GM21786 (cell line): ENCODE data around the gene DAPK1.

Experiments used
- ATAC-seq: cut with Tn5 transposase; IDR thresholded peaks from one replicate; pipeline ENCODE4 v1.9.1; 2021; ENCODE audit not compliant: unreplicated experiment

Gene DAPK1

DNA sequence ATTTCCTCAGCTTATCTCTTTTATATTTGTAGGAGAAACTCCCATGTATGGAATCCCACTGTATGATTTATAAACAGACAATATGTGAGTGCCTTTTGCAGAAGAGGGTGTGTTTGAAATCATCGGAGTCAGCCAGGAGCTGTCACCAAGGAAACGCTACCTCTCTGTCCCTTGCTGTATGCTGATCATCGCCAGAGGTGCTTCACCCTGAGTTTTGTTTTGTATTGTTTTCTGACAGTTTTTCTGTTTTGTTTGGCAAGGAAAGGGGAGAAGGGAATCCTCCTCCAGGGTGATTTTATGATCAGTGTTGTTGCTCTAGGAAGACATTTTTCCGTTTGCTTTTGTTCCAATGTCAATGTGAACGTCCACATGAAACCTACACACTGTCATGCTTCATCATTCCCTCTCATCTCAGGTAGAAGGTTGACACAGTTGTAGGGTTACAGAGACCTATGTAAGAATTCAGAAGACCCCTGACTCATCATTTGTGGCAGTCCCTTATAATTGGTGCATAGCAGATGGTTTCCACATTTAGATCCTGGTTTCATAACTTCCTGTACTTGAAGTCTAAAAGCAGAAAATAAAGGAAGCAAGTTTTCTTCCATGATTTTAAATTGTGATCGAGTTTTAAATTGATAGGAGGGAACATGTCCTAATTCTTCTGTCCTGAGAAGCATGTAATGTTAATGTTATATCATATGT is 210.3 kb downstream of the DAPK1 start:
- no peak for ATAC-seq

DNA sequence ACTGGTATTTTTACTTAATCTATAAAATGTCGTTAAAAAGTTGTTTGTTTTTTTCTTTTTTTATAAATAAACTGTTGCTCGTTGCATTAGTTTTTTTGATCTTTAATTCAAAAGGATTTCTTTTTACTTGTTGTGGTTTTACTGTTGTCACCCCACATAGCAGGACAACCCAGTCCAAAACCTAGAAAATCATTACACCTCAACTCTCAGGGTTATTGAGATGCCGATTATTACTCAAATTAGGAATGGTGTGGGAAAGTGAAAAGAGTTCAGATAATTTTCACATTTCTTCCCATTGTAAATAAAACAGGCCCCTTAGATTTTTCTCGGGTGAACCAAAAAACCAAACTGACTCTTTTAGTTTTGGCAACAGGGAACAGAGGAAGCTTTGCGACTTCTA is 210.9 kb downstream of the DAPK1 start:
- ATAC-seq, result no peak

DNA sequence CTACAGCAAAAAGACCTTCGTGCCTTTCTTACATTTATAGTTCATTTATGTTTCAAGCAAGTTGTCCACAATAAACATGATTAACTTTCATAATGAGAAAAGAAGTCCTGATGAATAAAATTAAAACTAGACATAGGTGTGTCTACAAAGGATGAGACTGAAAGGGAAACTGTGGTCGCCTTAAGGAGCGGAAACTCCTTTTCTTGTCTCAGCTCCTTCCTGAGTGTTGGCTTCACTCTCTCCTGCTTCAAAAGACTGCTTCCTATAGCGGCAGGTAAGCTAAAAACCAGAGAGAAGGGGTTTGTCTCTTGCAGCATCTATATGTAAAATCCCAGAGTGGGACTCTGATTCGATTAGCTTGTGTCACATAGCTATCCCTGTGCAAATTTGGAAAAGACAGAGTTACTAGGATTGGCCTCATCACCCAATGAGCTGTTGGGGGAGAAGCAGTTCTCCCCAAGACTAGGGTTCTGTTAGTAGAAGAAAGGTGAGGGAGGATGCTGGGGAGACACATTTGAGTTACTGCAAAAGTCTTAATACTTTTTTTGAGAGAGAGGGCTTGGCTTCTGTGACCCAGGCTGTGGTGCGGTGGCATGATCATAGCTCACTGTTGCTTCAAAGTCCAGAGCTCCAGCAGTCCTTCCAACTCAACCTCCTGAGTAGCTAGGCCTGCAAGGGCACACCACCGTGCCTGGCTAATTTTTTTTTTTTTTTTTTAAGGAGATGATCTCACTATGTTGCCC is 211.5 kb downstream of the DAPK1 start:
- ATAC-seq, result no peak

DNA sequence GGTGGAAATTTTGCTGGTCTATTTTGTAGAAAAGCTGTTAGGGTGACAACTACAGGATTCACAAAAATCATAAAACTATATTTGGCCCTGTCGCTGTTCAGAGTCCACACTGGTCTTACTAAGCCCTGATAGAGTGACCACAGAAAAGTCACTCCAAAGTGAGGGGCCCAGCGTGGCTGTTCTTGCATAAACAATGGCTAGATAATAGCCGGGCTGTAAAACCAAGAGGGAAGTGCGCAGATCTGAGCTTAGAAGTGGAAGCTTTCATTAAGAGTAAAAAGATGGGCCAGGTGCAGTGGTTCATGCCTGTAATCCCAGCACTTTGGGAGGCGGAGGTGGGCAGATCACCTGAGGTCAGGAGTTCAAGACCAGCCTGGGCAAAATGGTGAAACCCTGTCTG is 212.8 kb downstream of the DAPK1 start:
- ATAC-seq, result no peak

DNA sequence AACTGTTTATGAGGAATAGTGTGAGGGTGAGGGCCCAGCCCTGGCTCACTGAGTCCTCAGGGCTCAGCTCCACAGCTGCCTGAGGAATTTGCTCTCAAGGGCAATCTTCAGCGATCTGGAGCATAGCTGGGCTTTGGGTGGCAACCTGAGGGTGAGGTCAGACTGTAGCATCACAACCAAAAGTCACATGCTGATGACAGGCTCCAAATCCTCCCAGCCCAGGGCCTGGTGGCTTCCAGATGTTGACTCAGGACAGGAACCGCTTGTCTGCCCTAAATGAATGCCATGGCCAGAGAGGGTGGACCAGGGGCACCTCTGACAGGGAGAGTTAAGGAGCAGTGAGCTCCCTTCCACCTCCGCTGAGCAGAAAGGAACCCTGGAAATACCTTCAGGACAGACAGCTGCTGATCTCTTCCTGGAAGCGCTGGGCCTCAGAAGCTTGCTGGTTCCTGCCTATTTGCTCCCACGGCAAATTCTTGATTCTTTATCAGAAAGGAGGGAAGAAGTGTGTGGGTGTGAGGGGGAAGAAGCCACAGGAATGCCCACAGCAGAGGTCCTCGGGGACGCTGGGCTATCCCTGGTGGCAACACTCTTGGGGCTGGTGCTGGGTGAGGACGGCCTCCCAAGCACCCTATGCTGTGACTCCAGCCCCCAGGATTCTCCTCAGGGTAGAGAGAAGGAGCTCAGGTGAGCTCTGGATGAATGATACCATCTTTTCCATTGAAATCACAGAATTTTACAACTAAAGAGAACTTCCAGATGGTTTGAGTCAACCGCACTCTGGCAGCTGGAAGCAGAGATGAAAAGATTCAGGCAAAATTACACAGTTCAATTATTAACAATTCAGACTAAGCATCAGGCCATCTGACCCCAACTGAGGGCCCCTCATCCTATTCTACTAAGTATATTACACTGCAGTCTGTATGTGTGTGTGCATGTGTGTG is 214.5 kb downstream of the DAPK1 start:
- no peak for ATAC-seq

DNA sequence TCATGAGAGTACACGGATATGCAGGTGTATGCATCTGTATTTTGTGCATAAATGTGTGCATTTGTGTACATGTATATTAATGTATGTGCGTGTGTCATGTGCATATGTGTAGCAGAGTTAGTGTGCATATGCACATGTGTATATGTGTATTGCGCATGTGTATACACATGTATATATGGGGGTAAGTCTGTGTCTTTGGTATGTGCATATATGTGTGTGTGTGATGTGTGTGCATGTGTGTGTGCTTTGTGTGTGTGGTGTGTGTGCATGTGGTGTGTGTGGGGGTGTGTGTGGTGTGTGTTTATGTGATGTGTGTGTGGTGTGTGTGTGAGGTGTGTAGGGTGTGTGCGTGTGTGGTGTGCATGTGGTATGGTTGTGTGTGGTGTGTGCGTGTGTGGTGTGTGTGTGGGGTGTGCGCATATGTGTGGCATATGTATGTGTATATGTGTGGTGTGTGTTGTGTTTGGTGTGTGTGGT is 215.2 kb downstream of the DAPK1 start:
- ATAC-seq, result no peak

DNA sequence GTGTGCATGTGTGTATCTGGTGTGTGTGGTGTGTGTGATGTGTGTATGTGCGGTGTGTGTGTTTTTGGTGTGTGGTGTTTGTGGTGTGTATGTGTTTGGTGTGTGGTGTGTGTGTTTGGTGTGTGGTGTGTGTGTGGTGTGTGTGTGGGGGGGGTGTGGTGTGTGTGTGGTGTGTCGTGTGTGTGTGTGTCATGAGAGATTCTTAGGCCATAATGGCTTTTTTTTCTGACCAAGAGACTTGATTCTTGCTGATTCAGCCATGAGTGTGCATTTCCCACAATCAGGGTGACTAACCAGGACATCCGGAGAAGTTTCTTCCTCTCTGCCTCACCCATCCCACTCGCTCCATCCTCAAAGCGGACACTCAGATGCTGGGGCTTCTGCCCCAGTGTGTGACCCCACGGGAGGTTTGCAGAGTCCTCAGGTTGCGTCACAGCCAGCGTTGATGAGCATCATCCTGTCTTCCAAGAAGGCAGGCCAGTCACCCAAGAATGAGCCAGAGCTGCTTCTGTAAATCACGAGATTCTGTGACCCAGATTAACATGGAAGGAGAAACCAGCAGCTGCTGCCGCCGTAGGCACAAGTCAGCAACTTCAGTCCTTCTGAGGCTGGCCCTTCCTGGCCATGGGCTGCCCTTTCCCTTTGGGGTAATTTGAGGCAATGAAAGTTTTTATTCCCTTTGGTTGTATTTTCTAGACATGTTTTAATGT is 215.8 kb downstream of the DAPK1 start:
- ATAC-seq, result no peak

DNA sequence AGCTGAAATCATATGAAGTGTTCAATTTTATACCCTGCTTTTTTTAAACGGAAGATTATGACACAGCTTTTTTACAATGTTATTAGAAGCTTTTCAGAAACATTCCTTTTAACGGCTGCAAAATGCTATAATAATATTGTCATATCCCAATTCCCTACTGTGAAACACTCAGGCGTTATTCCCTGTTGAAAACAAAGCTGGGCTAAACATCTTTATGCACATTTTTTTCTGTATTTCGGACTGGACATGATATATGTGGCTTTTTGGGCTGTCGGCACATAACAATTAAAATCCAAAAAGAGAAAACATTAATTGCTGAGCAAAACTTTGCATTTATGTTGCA is 216.3 kb downstream of the DAPK1 start:
- ATAC-seq, result no peak

DNA sequence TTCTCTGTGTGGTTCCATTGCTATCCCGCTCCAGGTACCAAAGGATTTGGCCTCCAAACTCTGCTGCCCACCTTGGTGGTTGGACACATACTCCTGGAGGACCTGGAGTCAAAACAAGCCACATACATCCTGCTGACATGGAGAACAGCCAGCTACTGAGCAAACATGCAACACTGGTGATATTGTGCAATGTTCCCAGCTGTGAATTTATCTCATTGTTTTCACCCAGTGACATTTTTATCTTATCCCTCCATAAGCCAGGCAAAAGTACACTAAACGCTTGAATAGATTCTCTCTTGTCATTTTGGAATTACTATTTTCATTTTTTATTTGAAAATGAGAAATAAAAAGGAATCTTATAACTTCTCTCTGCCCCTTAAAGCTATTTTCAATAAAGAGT is 217.2 kb downstream of the DAPK1 start:
- ATAC-seq, result no peak

DNA sequence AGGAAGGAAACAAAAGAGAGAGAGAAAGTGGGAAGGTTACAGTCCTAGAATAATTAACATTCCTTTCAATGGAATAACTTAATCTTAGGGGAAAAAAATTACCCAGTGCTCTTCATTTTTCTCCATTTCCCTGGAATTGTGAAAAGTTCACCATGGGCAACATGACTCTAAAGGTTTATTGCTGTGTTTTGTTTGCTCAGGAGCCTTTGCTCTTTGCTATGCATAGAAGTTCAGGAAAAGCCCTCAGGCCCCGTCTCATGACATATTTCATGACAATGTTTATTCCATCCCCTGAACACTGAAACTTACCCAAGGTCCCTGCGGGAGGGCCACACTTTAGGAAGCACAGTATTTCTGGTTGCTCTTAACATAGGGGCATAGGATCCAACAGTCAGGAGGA is 218.5 kb downstream of the DAPK1 start:
- no peak for ATAC-seq

DNA sequence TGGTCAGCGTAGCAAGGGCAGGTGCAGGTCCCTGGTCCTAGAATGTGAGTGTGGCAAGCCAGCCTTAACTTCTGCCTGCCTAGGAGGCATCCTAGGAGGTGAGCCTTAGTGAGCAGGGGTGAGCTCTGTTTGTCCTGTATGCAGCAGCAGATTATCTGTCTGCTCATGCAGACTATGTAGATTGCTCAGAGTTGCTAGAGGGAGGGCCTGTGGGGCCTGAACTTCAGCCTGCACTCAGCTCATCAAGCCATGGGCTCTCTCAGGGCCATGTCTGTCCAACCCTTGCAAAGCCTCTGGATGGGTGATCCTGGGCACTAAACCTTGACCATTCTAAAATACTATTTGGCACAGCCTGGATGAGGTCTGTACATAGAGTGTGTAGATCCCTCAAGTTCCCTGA is 219.8 kb downstream of the DAPK1 start:
- ATAC-seq, result no peak

DNA sequence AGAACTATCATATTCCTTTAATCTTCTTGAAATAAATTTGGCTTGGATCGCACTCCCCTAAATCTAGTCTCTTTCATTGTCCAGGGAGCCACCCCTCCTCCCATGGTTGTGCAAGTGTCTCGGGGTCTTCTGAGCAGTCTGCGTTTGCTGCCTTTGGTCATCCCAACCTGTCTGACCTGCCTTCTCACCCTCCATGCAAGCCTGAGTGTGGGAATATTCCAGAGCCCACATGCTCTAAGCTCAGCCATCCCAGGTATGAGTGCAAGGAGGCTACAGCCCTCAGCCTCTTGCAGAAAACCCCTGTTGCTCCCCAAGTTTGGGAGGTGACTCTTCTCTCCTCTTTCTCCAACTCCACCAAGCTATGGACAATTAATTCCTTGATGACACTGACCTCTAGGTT is 220.6 kb downstream of the DAPK1 start:
- no peak for ATAC-seq

DNA sequence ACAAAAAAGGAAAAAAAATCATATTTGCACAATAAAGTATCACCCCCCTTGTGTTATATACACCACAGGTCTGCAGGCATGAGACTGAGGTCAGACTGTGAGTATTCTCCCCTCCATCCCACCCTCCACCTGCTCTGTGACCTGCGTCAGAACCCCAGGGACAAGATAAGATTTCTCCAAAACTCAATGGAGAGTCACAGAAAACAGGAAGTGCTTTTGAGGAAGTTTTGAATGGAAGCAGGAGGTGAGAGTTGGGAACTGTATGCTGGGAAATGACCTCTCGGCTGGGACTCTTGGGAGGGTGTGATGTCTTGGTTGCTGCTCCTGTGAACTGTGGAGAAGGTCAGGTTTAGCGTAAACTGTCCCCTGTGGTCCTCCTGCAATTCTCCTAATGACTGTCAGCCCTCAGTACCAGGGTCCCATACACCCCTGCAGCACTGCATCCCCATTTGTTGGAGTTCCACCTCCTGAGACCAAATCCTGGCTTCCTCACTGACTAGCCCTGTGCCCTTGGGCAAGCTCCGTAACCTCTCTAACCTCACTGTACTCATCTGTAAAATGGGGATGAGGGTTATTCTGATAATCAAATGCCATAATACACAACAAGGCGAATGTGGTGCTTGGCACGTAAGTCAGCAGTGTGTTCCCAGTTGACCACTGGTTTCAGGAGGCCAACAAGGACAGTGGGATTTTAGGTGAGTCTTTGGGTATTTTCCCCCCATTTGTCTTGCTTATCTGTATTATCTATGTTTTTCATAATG is 221.4 kb downstream of the DAPK1 start:
- ATAC-seq, result no peak

DNA sequence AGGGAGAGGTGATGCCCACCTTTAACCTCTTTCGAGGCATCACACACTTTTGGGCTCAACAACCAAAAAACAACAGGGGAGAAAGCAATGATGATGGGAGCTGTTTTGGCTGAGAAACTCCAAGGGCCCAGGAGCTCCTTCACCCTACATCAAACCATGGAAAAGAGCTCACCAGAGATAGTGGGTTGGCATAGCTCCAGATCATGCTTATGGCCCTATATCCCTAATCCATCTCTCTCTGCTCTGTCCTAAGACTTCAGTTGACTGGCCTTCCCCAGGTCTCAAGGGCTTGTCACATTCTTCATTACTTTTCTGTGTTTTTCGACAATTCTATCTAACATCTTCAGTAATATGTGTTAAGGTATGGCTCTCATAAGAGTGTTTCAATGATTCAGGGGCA is 222.5 kb downstream of the DAPK1 start:
- ATAC-seq, result no peak

DNA sequence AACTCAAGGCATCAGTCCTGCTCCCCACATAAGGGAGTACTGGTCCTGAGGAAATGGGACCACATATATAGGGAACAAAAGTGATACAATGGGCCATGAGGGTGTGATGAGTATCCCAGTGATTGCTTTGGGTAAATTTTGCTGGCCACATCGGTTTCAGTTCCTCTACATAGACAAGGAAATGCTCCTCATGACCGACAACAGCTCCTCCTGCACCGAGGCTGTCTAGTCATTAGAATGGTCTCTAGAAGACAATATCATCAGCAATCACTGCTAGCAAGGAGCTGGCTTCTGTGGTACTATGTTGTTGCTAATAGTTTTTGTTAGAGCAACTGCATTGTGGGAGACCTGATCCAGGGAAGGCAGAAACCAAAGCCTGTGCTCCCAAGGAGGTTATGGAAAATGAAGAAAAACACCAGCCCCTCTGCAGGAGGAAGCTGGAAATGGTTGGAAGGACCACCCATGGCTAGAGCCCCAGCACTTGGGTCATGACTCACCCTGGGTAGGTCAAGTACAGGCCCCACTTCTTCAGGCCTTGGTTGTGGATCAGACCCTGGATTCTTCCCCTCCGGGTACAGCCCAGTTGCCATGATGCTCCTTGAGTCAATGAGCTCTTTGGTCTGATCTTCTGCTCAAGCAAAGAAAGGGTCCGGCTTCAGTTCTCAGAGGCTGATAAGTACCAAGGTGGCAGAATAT is 224.9 kb downstream of the DAPK1 start:
- ATAC-seq, result no peak

DNA sequence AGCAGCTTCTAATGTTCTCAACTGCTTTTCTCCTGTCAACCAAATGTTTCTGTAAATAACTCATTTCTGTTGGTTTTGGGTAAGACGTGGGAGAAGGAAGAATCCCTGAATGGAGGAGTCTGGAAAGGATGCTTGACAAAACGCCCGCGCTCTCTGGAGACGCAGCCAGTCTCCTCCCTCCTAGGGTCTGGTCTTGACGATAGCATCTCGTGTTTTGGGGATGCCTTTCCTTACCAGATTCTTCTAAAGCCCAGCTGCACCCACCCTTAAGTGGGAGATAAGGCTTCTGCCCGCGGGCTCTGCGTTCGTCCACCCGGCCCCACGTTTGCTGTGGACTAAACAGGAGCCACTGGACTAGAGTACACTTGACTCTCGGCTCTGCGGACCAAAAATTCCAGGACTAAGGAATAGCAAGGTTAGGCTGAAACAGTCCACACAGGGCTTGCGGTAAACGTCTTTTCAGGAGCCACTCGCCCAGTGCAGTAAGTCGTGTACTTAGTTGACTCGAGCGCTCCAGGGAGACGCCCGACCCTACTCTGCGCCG is 227.8 kb downstream of the DAPK1 start:
- no peak for ATAC-seq

DNA sequence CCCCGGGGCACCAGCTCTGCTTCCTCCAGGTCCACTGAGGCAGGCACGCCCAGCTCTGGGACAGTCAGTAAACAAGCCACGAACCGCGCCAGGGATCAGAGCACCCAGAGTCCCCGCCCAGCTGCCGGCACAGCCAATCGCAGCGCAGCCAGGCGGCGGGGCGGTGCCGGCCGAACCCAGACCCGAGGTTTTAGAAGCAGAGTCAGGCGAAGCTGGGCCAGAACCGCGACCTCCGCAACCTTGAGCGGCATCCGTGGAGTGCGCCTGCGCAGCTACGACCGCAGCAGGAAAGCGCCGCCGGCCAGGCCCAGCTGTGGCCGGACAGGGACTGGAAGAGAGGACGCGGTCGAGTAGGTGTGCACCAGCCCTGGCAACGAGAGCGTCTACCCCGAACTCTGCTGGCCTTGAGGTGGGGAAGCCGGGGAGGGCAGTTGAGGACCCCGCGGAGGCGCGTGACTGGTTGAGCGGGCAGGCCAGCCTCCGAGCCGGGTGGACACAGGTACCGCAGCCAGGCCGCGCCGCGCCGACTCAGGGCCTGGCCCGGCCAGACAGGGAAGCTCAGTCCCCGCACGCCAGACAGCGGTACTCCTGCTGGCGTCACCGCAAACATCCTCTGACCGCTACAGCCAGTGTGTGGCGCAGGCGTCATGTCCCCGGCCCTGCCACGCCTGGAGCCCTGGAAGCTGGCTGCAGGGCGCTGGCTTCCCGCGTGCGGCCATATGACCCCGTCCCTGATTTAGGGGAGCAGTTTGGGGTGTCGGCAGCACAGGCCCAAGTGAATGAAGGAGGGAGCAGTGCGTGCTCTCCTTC is 228.4 kb downstream of the DAPK1 start, which contains the start of gene CTSL:
Gene CTSL (plus strand): TSS at position 220 of the 810 bp plus-strand sequence. CDS start 1,485 bp downstream, outside the sequence.
- ATAC-seq, result no peak

DNA sequence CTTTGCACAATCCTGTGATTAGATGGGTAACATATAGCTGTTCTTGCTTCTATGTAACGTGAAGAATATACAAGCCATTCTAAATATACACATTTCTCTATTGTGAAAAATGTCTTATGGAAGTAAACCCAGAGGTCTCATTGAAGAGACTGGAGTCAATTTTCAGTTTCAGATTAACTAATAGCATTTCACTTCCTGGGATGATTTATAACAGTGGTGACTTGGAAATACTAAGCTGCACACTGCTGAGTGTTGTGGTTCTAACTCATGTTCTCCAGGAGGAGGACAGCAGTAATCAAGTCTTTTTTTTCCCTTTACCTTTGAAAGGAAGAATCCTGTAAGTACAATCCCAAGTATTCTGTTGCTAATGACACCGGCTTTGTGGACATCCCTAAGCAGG is 231.6 kb downstream of the DAPK1 start:
- ATAC-seq, result no peak
